Esophagus (tissue), 2 donors: ENCODE results near the gene NES. TPM values are rescaled to one million over a fixed set of nuclear protein-coding genes. Genes with fewer than 3 reads are reported as not detected.

ENCODE experiments used
- H3K27ac ChIP-seq, 2 donors: one replicate each; pipeline ENCODE4 v1.5.1; 2013; ENCODE audit warnings: low read depth in 2 of 2, mild to moderate bottlenecking in 2 of 2, inconsistent platforms in 1 of 2, low read length in 1 of 2, moderate library complexity in 1 of 2
- H3K27me3 ChIP-seq, 2 donors: one replicate each; pipeline ENCODE4 v1.6.1; 2013; ENCODE audit warnings: low read length in 2 of 2, control low read depth in 1 of 2, mild to moderate bottlenecking in 1 of 2; ENCODE audit not compliant: insufficient read depth in 2 of 2, control insufficient read depth in 1 of 2
- H3K36me3 ChIP-seq, 2 donors: one replicate each; pipeline ENCODE4 v1.6.1; 2013; ENCODE audit warnings: low read length in 1 of 2; ENCODE audit not compliant: control insufficient read depth in 2 of 2, insufficient read depth in 2 of 2
- H3K4me1 ChIP-seq, 2 donors: one replicate each; pipeline ENCODE4 v1.6.1; 2013; ENCODE audit warnings: low read length in 1 of 2; ENCODE audit not compliant: control insufficient read depth in 2 of 2, insufficient read depth in 2 of 2
- H3K4me3 ChIP-seq, 2 donors: one replicate each; pipeline ENCODE4 v1.5.1; 2013; ENCODE audit warnings: low read length in 2 of 2, mild to moderate bottlenecking in 2 of 2, low read depth in 1 of 2, moderate library complexity in 1 of 2
- H3K9me3 ChIP-seq, 2 donors: one replicate each; pipeline ENCODE4 v1.6.1; 2013; ENCODE audit warnings: mild to moderate bottlenecking in 2 of 2, low read depth in 1 of 2, low read length in 1 of 2, moderate library complexity in 1 of 2; ENCODE audit not compliant: control insufficient read depth in 2 of 2, insufficient read depth in 1 of 2
- WGBS, 2 donors: extraction: QIAGEN DNeasy Blood & Tissue Kit; methylation state at CpG; one replicate each; pipeline ENCODE4 v1.1.7; 2013; 5-methylcytosine and 5-hydroxymethylcytosine counted together
- polyA plus RNA-seq, 2 donors: library from polyadenylated mRNA; stranded (reverse); fragments of 200-250 nt; gene quantifications; one replicate each; pipeline ENCODE4 v1.2.3, GENCODE V29; 2013
- donor health status: healthy with polysubstance abuse.
- donor health status: Bipolar disorder and iron deficiency.

Gene NES
- polyA plus RNA-seq, 2 donors = 2.4 to 3.0 TPM

GRCh38 chr1:156704166-156704711 is 27.0 kb upstream of the NES start:
- Histone ChIP-seq H3K4me3 (peak overlapping the region; percentile 52 to 61), H3K4me1 (peaks cover 13 to 32% of the 10 kb centered on the region in 2 donors), H3K27ac (peak overlapping the region; percentile 65 to 87), H3K36me3 (peaks cover 0 to 10% of the 10 kb centered on the region in 2 donors), H3K9me3 (no peaks in the 10 kb centered on the region), H3K27me3 (no peaks in the 10 kb centered on the region)
- WGBS, 2 donors = 35 to 43% methylated on average over 10 of the region's 10 CpGs

- Histone ChIP-seq H3K27me3 (no peaks in the 10 kb centered on the region), H3K4me1 (peaks cover 13 to 27% of the 10 kb centered on the region in 2 donors), H3K27ac (peak overlapping the region in 1 of 2 donors; percentile 87), H3K9me3 (no peaks in the 10 kb centered on the region), H3K4me3 (peak overlapping the region; percentile 52 to 61), H3K36me3 (peaks cover 0 to 15% of the 10 kb centered on the region in 2 donors)
- 26 to 38% methylated on average over 4 of the region's 4 CpGs for WGBS, 2 donors
These were observed 26.5 kb upstream of the NES start for GRCh38 chr1:156703741-156704140.

- no peaks in the 10 kb centered on the region for H3K27me3 ChIP-seq
- peaks cover 13 to 25% of the 10 kb centered on the region in 2 donors for H3K4me1 ChIP-seq
- WGBS, 2 donors = 49 to 52% methylated on average over 4 of the region's 4 CpGs
These were observed 26.1 kb upstream of the NES start for GRCh38 chr1:156703336-156703735.

GRCh38 chr1:156700736-156701531 is 23.7 kb upstream of the NES start:
- no peaks in the 10 kb centered on the region for H3K27me3 ChIP-seq
- 70 to 75% methylated on average over 8 of the region's 8 CpGs for WGBS, 2 donors
- peaks cover 10 to 15% of the 10 kb centered on the region in 2 donors for H3K4me1 ChIP-seq
- peak overlapping the region in 1 of 2 donors; percentile 51 for H3K27ac ChIP-seq
- no peaks in the 10 kb centered on the region for H3K9me3 ChIP-seq
- peaks cover 0 to 15% of the 10 kb centered on the region in 2 donors for H3K36me3 ChIP-seq
- H3K4me3 ChIP-seq = no peak overlapping the region

More at GRCh38 chr1:156703336-156703735, 26.1 kb upstream of the NES start:
- H3K9me3 ChIP-seq = no peaks in the 10 kb centered on the region
- H3K36me3 ChIP-seq = peaks cover 0 to 15% of the 10 kb centered on the region in 2 donors
- H3K4me3 ChIP-seq = peak overlapping the region; percentile 52 to 61
- H3K27ac ChIP-seq = peak overlapping the region in 1 of 2 donors; percentile 47

- peaks cover 6 to 14% of the 10 kb centered on the region in 2 donors for H3K4me1 ChIP-seq
- H3K4me3 ChIP-seq = no peak overlapping the region
- H3K9me3 ChIP-seq = no peaks in the 10 kb centered on the region
- 75 to 85% methylated on average over 1 of the region's 1 CpG for WGBS, 2 donors
- H3K27ac ChIP-seq = no peak overlapping the region
- H3K36me3 ChIP-seq = peaks cover 0 to 15% of the 10 kb centered on the region in 2 donors
- no peaks in the 10 kb centered on the region for H3K27me3 ChIP-seq
These were observed 21.8 kb upstream of the NES start for GRCh38 chr1:156698995-156699394.

GRCh38 chr1:156697481-156697880 is 20.3 kb upstream of the NES start:
- 59 to 65% methylated on average over 8 of the region's 8 CpGs for WGBS, 2 donors
- Histone ChIP-seq H3K4me1 (peaks cover 6 to 19% of the 10 kb centered on the region in 2 donors), H3K4me3 (no peak overlapping the region), H3K9me3 (no peaks in the 10 kb centered on the region), H3K27me3 (no peaks in the 10 kb centered on the region), H3K27ac (no peak overlapping the region), H3K36me3 (peaks cover 0 to 15% of the 10 kb centered on the region in 2 donors)

- Histone ChIP-seq H3K4me1 (peaks cover 6 to 26% of the 10 kb centered on the region in 2 donors), H3K9me3 (no peaks in the 10 kb centered on the region), H3K27ac (no peak overlapping the region), H3K36me3 (peaks cover 0 to 15% of the 10 kb centered on the region in 2 donors), H3K27me3 (no peaks in the 10 kb centered on the region), H3K4me3 (no peak overlapping the region)
- 89 to 90% methylated on average over 8 of the region's 8 CpGs for WGBS, 2 donors
These were observed 19.5 kb upstream of the NES start for GRCh38 chr1:156696755-156697154.

- 52 to 78% methylated on average over 5 of the region's 5 CpGs for whole genome bisulfite sequencing, 2 donors
- Histone ChIP-seq H3K4me3 (peak overlapping the region in 1 of 2 donors; percentile 7), H3K36me3 (peaks cover 0 to 5% of the 10 kb centered on the region in 2 donors), H3K27ac (peak overlapping the region; percentile 69 to 88), H3K9me3 (no peaks in the 10 kb centered on the region), H3K27me3 (no peaks in the 10 kb centered on the region), H3K4me1 (peaks cover 0 to 37% of the 10 kb centered on the region in 2 donors)
These were observed 17.4 kb upstream of the NES start for GRCh38 chr1:156694690-156694962.

- Histone ChIP-seq H3K4me1 (peaks cover 0 to 38% of the 10 kb centered on the region in 2 donors), H3K4me3 (peak overlapping the region in 1 of 2 donors; percentile 7), H3K36me3 (peaks cover 0 to 3% of the 10 kb centered on the region in 2 donors), H3K27me3 (no peaks in the 10 kb centered on the region), H3K27ac (peak overlapping the region; percentile 88), H3K9me3 (no peaks in the 10 kb centered on the region)
- 55 to 62% methylated on average over 12 of the region's 12 CpGs for WGBS, 2 donors
These were observed 16.9 kb upstream of the NES start for GRCh38 chr1:156693848-156694689.
